Smooth muscle cell of the umbilical artery (primary cell): Measurements from ENCODE around the gene NOL6. TPM values are rescaled to one million over a fixed set of nuclear protein-coding genes. Genes with fewer than 3 reads are reported as not detected.

ENCODE experiments used
- total RNA-seq: library from RNA; depleted of rRNA; stranded (reverse); fragments of >200 nt; gene quantifications from 2 replicates; pipeline ENCODE4 v1.2.3, GENCODE V29; 2014

The NOL6 gene
- total RNA-seq, result 28.5 and 56.2 TPM in 2 replicates

GRCh38 chr9:33473643-33474352 lies at the start of gene NOL6:
Gene NOL6, minus strand, starts transcription at chr9:33473924. Its CDS starts 82 bp downstream, at chr9:33473842.

GRCh38 chr9:33446946-33447798 lies 26.6 kb downstream of the NOL6 start, which contains the start of gene AQP3:
Gene AQP3, minus strand, starts transcription at chr9:33447593. Its CDS starts 63 bp downstream, at chr9:33447530.

Other genes with a start within 250 kb of the NOL6 start
- gene SPINK4, start 233.8 kb downstream of the NOL6 start, total RNA-seq, result not detected in 2 replicates
- 12.8 and 13.9 TPM in 2 replicates for gene BAG1, start 209.2 kb downstream of the NOL6 start, total RNA-seq
- 149 and 157 TPM in 2 replicates for gene CHMP5, start 208.9 kb downstream of the NOL6 start, total RNA-seq
- 22.0 and 32.8 TPM in 2 replicates for gene NFX1, start 183.4 kb downstream of the NOL6 start, total RNA-seq
- not detected in 2 replicates for gene AQP7, start 71.4 kb downstream of the NOL6 start, total RNA-seq
- gene AQP3, start 26.3 kb downstream of the NOL6 start, total RNA-seq, result 0.42 and 0.59 TPM in 2 replicates
- gene ANKRD18B, start 50.3 kb upstream of the NOL6 start, total RNA-seq, result 6.4 and 35.6 TPM in 2 replicates